NCI-H1930 (cell line): ENCODE results near the gene SLC28A1.

Experiments
- DNase-seq, 2 experiments: peaks; one replicate each; lab custom pipeline; 2025; lab: John Stamatoyannopoulos, UW

SLC28A1 gene

GRCh38 chr15:84940399-84940798, 55.9 kb downstream of the SLC28A1 start:
- DNase-seq: no peak

DNA sequence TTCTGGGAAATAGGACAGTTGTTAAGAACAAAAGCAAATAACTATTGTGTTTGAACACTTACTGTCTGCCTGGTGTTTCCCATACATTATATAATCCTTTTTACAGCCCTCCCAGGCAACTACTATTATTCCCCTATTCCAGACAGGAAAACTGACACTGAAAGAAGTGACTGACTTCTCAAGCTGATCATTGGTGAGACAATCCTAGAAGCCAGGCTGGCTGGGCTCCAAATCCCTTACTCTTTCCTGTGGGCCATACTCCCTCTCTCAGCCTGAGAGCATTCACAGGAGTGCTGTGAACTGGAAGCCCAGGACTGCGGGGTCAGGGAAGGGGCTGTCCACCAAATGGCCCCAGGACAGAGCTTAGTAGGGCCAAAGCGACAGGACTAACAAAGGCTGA, 58.0 kb downstream of the SLC28A1 start:
- no peak for DNase-seq

DNA sequence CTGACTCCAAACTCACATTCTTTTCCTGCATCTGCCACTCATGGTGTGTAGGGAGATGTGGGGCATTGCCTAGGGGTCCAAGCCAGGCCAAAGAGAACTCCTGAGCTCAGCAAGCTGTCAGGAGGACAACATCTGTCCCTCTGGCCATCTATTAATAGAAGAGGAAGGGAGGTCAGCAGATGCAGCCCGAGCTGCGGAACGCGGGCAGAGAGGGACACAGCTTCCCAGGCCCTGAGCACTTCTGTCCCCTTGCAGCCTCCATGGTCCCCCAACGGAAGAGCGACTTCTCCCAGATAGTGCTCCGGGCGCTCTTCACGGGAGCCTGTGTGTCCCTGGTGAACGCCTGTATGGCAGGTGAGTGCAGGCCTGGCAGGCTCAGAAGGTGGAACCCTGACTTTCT, 59.8 kb downstream of the SLC28A1 start:
- no peak for DNase-seq

DNA sequence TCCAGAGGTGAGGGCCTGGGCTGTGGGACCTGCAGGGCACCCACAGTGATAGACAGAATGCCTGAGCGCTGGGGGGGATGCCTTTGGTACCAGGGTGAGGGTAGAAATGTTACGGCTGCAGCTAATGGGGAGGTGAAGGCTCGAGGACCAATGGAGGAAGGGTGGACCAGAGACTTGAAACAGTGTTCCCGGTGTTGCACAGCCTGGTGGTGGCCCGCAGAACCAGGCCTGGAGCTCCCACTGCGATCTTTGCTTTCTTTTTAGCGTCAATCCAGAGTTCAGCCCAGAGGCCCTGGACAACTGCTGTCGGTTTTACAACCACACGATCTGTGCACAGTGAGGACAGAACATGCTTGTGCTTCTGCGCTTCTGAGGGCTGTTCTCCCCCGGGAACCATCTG, 60.4 kb downstream of the SLC28A1 start:
- no peak for DNase-seq

DNA sequence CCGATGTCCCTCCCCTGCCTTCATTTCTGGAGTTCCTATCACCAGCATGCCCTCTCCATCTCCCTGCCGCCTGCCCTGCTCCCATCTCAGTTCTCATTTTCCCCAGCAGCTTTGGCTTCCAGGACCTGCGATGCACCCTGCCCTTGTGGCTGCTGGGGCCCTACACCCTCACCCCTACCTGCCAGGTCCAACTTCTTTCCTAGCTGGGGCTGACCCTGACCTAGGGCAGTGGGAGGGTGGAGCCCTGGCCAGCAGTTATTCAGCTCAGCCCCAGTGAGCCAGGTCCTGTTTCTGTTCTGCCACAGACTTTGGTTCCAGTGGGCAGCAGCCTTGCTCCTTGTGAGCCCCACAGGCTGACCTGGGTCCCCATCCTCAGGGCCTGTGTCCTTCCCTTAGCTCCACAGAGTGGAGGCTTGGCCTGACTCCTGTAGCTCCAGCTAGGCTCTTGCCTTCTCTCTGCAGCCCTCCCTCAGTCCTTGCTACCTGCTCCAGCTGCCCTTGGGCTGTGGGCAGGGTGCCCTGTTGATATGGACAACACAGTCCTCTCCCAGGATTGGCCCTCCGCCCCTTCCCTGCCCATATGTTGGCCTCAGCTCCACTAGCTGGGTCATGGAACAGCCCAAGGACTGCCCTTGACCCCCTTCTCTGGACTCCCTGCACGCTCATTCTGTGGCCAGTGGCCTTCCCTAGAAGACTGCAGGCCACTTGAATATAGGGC, 62.5 kb downstream of the SLC28A1 start:
- no peak for DNase-seq

DNA sequence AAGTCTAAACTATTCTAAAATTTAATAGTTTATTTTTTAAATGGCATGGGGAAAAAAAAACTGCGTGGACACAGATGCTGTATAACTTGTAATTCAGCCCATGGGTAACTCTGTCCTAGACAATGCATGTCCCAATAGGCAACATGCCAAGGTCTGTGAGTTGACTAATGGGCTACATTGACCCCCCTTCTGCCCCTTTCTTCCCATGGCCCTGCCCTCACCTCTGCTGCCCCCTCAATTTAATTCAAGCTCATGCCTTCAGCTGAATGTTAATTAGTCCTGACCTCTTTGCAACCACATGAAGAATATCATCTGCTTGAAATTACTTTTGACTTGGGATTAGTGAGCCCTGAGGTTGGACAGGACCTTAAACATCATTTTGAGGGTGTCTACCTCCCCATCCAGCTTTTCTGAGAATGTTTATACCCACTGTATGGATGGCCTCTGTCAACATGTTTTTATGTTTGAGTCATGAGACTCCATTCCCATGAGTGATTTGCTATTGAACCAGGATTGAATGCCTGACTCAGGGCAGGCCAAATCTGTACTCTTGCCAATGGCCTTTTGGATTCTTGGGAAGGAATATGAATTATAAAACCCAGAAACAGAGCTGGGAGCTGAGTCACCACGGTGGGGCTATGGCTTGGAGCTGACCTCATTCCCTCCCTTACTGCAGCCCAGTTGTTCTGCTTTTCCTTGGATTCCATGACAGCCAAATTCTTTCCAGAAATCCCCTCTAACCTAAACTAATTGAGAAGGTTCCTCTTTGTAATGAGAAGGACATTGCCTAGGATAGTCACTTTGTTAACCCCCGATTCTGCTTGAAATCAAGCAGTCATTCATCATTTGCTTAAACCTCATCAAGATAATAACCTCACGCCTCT, 63.7 kb downstream of the SLC28A1 start:
- DNase-seq: no peak

DNA sequence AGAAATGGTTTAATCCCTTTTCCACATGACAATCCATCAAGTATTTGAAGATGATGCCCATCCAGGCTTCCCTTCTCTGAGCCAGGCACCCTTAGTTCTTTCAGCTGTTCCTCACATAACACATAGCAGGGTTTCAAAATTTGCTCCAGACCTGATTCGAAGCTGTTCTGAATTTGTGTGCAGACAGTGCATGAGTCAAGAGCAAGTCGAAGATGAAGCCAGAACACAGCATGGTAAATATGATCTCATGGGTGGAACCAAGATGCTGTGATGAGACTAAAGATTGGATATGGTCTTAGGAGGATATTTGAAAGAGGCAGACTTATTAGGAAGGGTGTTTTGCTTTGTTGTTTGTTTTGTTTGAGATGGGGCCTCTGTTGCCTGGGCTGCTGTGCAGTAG, 64.6 kb downstream of the SLC28A1 start:
- no peak for DNase-seq

DNA sequence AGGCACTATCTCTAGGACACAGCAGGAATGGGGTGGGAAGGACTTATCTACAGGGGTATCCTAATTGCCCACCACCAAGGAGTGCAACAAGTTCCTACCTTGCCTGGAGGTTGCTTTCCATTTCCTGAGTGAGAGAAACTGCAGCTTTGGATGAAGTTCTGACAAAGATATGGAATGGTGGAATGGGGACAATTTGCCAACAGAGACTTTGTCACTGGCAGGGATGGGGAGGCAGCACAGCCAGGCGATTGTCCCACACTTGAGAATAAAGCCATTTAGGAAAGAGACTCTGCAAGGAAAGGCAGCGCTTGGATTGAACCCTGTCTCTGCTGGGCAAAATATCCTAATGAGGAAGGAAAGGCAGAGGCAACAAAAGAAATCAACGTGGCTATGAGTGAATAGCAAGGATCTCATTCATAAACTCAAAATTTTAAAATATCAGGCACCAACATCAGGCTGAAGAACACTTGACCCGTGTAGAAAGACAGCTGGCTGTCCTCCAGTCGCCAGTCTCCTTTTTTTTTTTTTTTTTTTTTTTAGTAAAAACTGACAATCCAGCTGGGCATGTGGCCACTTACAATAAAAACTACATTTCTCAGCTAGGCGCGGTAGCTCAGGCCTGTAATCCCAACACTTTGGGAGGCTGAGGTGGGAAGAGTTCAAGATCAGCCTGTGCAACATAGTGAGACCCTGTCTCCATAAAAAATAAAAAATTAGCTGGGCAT, 65.5 kb downstream of the SLC28A1 start:
- no peak for DNase-seq

GRCh38 chr15:84950570-84951111, 66.2 kb downstream of the SLC28A1 start:
- no peak for DNase-seq

GRCh38 chr15:84951736-84952135, 67.3 kb downstream of the SLC28A1 start:
- DNase-seq: no peak

DNA sequence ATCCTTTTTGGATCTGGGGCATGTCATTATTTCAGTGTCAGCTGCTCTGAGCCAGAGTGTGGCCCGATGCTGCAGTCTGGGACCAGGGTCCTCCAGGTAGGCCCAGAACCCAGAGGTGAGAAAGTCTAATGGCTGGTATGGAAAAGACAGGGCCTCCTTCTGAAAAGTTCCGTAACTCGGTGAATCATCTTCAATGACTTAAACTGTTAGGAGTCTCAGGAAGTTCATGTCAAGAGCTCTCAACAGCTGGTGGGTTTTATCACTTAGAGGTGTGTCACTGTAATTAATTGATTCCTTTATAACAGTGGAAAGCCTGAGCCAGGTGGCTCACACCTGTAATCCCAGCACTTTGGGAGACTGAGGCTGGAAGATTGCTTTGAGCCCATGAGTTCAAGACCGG, 68.7 kb downstream of the SLC28A1 start:
- no peak for DNase-seq

DNA sequence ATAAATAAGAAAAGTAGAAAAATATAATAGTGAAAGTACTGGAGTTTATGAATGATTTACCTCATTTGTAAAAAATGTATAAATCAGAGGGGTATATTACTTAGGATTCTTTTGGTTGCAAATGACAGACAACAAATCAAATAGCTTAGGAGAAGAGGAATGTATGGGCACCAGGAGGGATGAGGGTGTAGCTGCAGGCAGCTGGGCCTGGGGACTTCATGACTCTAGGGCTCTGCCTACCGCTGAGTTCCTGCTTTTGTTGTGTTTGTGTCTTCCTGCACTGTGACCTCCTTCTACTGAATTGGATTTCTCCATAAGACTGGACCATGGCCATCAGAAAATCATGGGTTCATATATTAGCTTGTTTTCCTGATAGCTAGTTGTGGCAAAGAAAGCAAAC, 69.3 kb downstream of the SLC28A1 start:
- DNase-seq: no peak

- DNase-seq: peak; percentile 1 to 28
Measured at GRCh38 chr15:84955089-84955848, 70.8 kb downstream of the SLC28A1 start.

- DNase-seq: no peak
Measured at GRCh38 chr15:84956199-84956598, 71.7 kb downstream of the SLC28A1 start.

DNA sequence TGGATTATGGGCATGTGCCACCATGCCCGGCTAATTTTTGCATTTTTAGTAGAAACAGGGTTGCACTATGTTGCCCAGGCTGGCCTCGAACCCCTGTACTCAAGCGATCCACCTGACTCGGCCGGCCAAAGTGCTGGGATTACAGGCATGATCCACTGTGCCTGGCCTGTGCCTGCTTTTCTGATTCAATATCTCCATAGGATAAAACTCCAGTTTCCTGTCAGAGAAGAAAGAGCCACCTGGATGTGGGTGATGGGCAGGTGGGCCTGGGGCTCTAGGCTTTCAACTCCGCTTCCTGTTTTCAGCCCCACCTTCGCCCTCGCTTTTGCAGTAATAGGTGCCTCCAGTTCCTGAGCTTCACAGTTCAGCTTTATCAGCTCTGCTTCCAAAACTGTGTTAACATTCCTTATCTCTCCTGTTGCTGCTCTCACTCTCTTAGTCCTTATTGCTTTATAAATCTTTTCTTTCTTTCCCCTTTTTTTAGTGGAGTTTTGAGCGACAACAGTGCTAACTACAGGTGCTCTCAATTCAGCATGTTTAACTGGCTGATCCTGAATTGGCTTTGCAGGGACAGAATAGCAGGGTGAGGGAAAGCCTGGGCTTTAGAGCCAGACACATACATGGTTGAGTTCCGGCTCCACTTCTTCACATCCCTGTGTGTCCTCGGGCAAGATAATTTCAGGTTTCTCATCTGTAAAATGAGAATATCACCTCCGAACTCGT, 76.1 kb downstream of the SLC28A1 start:
- no peak for DNase-seq

- DNase-seq: no peak
Measured at GRCh38 chr15:84961114-84961452, 76.6 kb downstream of the SLC28A1 start.

GRCh38 chr15:84961707-84962106, 77.2 kb downstream of the SLC28A1 start:
- no peak for DNase-seq

GRCh38 chr15:84962955-84963354, 78.5 kb downstream of the SLC28A1 start:
- DNase-seq: no peak

DNA sequence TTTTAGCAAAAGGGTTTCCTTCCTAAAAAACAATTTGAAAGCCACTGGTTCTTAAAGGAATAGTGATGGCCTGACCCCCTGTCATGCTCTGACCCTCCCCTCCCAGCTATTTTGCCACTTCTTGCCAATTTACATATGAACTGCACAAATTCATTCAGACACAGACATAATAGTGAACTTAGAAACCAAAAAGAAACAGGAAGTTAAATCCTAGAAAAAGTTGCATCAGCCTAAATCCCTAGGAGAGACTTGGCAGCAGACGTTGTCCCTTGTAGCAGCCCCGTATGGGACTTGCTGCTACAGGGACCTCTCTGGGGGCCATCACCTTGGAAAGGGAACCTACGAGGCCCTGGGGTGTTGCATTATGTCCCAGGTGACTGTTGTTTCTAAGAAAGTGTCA, 82.9 kb downstream of the SLC28A1 start:
- no peak for DNase-seq

GRCh38 chr15:84968301-84968700, 83.8 kb downstream of the SLC28A1 start:
- DNase-seq: no peak

- DNase-seq: no peak
Measured at GRCh38 chr15:84969257-84969656, 84.8 kb downstream of the SLC28A1 start.
